GM23338 (cell line): ENCODE data around the gene MED28. TPM values are rescaled to one million over a fixed set of nuclear protein-coding genes. Genes with fewer than 3 reads are reported as not detected.

Experiments
- ATAC-seq: fragments of 200-7000 bp; cut with Tn5 transposase; 3 replicates; pipeline ENCODE4 v1.9.1; 2020
- DNase-seq: peaks from one replicate; pipeline ENCODE4 v3.0.0-alpha.2; 2015; ENCODE audit warnings: low spot score
- H2AFZ ChIP-seq: fragments of 200-600 bp; sonication (generic); 2 replicates; pipeline ENCODE4 v1.8.0; 2016; ENCODE audit warnings: antibody characterized with exemption, mild to moderate bottlenecking, moderate library complexity
- H3F3A ChIP-seq: fragments of 200-600 bp; sonication (generic); replicated peaks from 2 replicates; pipeline ENCODE4 v1.8.0; 2017; ENCODE audit warnings: antibody characterized with exemption, mixed run types, low read depth
- H3K27ac ChIP-seq: fragments of 200-600 bp; sonication (generic); 2 replicates; pipeline ENCODE4 v1.6.1; 2016; ENCODE audit warnings: low read depth
- H3K27me3 ChIP-seq: fragments of 200-600 bp; sonication (generic); 2 replicates; pipeline ENCODE4 v1.8.0; 2016; ENCODE audit warnings: mild to moderate bottlenecking, mixed run types, moderate library complexity; ENCODE audit not compliant: insufficient read depth
- H3K36me3 ChIP-seq: fragments of 200-600 bp; sonication (generic); 2 replicates; pipeline ENCODE4 v1.8.0; 2016; ENCODE audit warnings: mild to moderate bottlenecking; ENCODE audit not compliant: insufficient read depth
- H3K4me1 ChIP-seq: fragments of 200-600 bp; sonication (generic); 2 replicates; pipeline ENCODE4 v1.8.0; 2016; ENCODE audit warnings: mild to moderate bottlenecking, moderate library complexity; ENCODE audit not compliant: insufficient read depth
- H3K4me2 ChIP-seq: fragments of 200-600 bp; sonication (generic); 2 replicates; pipeline ENCODE4 v1.7.1; 2017; ENCODE audit warnings: mixed run types
- H3K4me3 ChIP-seq: fragments of 200-600 bp; sonication (generic); 2 replicates; pipeline ENCODE4 v1.6.1; 2016; ENCODE audit warnings: mixed run types
- H3K79me2 ChIP-seq: fragments of 200-600 bp; sonication (generic); replicated peaks from 2 replicates; pipeline ENCODE4 v1.8.0; 2017; ENCODE audit warnings: mild to moderate bottlenecking; ENCODE audit not compliant: insufficient read depth
- H3K9me2 ChIP-seq: fragments of 200-600 bp; sonication (generic); 2 replicates; pipeline ENCODE4 v1.8.0; 2017; ENCODE audit not compliant: insufficient read depth
- H4K20me1 ChIP-seq: fragments of 200-600 bp; sonication (generic); replicated peaks from 2 replicates; pipeline ENCODE4 v1.8.0; 2017; ENCODE audit warnings: mild to moderate bottlenecking; ENCODE audit not compliant: insufficient read depth
- H3K27ac Mint-ChIP-seq: 2 replicates; pipeline ENCODE4 v1.8.0; 2020; ENCODE audit warnings: inconsistent platforms, mild to moderate bottlenecking, moderate library complexity, mixed read lengths
- H3K27me3 Mint-ChIP-seq: 3 replicates; pipeline ENCODE4 v1.8.0; 2022; ENCODE audit warnings: low read depth, mild to moderate bottlenecking, moderate library complexity, mixed read lengths, inconsistent platforms; ENCODE audit not compliant: insufficient read depth, poor library complexity
- H3K36me3 Mint-ChIP-seq: 3 replicates; pipeline ENCODE4 v1.8.0; 2021; ENCODE audit warnings: low read depth, mild to moderate bottlenecking, inconsistent platforms, moderate library complexity, mixed read lengths
- H3K4me1 Mint-ChIP-seq: 3 replicates; pipeline ENCODE4 v1.8.0; 2020; ENCODE audit warnings: mild to moderate bottlenecking, inconsistent platforms, mixed read lengths
- H3K4me3 Mint-ChIP-seq: 3 replicates; pipeline ENCODE4 v1.8.0; 2021; ENCODE audit warnings: moderate library complexity, mild to moderate bottlenecking, inconsistent platforms, mixed read lengths
- H3K9me3 Mint-ChIP-seq: 3 replicates; pipeline ENCODE4 v1.8.0; 2020; ENCODE audit warnings: moderate library complexity, mild to moderate bottlenecking, inconsistent platforms, mixed read lengths
- CREB1 ChIP-seq: fragments of 250-450 bp; sonication (Bioruptor Pico); IDR thresholded peaks from 2 replicates; pipeline ENCODE4 v1.5.0; 2020; ENCODE audit warnings: low read depth, mild to moderate bottlenecking, moderate library complexity
- ETS1 ChIP-seq: IDR thresholded peaks from 2 replicates; pipeline ENCODE4 v1.6.1; 2016; ENCODE audit warnings: antibody characterized with exemption
- EZH2phosphoT487 ChIP-seq: fragments of 200-600 bp; sonication (generic); IDR thresholded peaks from one replicate; pipeline ENCODE4 v1.8.1; 2018; ENCODE audit warnings: antibody characterized with exemption; ENCODE audit not compliant: unreplicated experiment
- JUNB ChIP-seq: IDR thresholded peaks from one replicate; pipeline ENCODE4 v1.6.1; 2016; ENCODE audit warnings: antibody characterized with exemption; ENCODE audit not compliant: unreplicated experiment
- NANOG ChIP-seq: IDR thresholded peaks from 2 replicates; pipeline ENCODE4 v1.6.1; 2016; ENCODE audit warnings: antibody characterized with exemption, borderline replicate concordance
- POLR2AphosphoS5 ChIP-seq: IDR thresholded peaks from 2 replicates; pipeline ENCODE4 v1.6.1; 2016; ENCODE audit warnings: antibody characterized with exemption, low read depth
- REST ChIP-seq: IDR thresholded peaks from one replicate; pipeline ENCODE4 v1.6.1; 2018; ENCODE audit warnings: antibody characterized with exemption; ENCODE audit not compliant: unreplicated experiment
- STAT1 ChIP-seq: IDR thresholded peaks from one replicate; pipeline ENCODE4 v1.6.1; 2016; ENCODE audit warnings: antibody characterized with exemption; ENCODE audit not compliant: unreplicated experiment
- ZNF114 ChIP-seq: fragments of 250-450 bp; sonication (Bioruptor Pico); IDR thresholded peaks from 2 replicates; pipeline ENCODE4 v1.5.0; 2020; ENCODE audit warnings: mild to moderate bottlenecking, moderate library complexity
- ZNF331 ChIP-seq: fragments of 250-450 bp; sonication (Bioruptor Pico); IDR thresholded peaks from 2 replicates; pipeline ENCODE4 v1.5.0; 2020; ENCODE audit warnings: low read depth, mild to moderate bottlenecking, moderate library complexity
- polyA plus RNA-seq: library from polyadenylated mRNA; unstranded; fragments of >200 nt; fragmentation: Nextera tagmentation; extraction: Ambion mirVana; gene quantifications from 2 replicates; pipeline ENCODE4 v1.2.1, GENCODE V29; 2016
- total RNA-seq: library from RNA; depleted of rRNA; stranded (reverse); fragments of >200 nt; shearing (Covaris generic); gene quantifications from 2 replicates; pipeline ENCODE4 v1.2.3, GENCODE V29; 2014
- TF ChIP-seq, protein P1 (sequence below): fragments of 250-450 bp; sonication (Bioruptor Pico); IDR thresholded peaks from 2 replicates; pipeline ENCODE4 v1.5.0; 2020; ENCODE audit warnings: mild to moderate bottlenecking, moderate library complexity
- TF ChIP-seq, protein P2 (sequence below), 2 experiments: fragments of 200-600 bp in 1 of 2; sonication (generic) in 1 of 2; conservative IDR thresholded peaks; 2 replicates each; pipeline versions ENCODE4 v1.5.1 to v1.6.1; 2016 to 2017; ENCODE audit warnings: antibody characterized with exemption in 2 of 2, low read depth in 2 of 2, mild to moderate bottlenecking in 2 of 2, moderate library complexity in 1 of 2

Gene MED28
- total and polyA plus RNA-seq, 2 experiments from 2014 or later, result 24.0 to 60.9 TPM

DNA sequence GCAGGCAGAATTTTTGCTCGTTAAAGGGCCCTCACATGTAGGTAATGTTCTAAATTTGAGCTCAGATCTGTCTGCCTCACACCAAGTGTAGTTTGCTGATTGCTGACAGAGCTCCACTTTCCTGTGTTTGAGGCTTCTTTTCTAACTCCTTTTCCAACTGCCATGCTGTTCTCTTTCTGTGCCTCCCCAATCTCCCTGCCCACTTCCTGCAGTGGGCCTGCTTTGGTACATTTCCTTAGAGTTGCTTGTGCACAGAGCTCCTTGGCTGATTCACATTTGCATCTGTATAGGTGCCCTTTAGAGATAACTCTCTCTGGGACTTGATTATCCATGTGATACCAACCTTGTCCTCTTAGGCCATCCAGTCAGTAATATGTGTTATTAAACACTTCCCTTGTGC is 4.5 kb downstream of the MED28 start (continued):
- TF ChIP-seq, protein P1, sequence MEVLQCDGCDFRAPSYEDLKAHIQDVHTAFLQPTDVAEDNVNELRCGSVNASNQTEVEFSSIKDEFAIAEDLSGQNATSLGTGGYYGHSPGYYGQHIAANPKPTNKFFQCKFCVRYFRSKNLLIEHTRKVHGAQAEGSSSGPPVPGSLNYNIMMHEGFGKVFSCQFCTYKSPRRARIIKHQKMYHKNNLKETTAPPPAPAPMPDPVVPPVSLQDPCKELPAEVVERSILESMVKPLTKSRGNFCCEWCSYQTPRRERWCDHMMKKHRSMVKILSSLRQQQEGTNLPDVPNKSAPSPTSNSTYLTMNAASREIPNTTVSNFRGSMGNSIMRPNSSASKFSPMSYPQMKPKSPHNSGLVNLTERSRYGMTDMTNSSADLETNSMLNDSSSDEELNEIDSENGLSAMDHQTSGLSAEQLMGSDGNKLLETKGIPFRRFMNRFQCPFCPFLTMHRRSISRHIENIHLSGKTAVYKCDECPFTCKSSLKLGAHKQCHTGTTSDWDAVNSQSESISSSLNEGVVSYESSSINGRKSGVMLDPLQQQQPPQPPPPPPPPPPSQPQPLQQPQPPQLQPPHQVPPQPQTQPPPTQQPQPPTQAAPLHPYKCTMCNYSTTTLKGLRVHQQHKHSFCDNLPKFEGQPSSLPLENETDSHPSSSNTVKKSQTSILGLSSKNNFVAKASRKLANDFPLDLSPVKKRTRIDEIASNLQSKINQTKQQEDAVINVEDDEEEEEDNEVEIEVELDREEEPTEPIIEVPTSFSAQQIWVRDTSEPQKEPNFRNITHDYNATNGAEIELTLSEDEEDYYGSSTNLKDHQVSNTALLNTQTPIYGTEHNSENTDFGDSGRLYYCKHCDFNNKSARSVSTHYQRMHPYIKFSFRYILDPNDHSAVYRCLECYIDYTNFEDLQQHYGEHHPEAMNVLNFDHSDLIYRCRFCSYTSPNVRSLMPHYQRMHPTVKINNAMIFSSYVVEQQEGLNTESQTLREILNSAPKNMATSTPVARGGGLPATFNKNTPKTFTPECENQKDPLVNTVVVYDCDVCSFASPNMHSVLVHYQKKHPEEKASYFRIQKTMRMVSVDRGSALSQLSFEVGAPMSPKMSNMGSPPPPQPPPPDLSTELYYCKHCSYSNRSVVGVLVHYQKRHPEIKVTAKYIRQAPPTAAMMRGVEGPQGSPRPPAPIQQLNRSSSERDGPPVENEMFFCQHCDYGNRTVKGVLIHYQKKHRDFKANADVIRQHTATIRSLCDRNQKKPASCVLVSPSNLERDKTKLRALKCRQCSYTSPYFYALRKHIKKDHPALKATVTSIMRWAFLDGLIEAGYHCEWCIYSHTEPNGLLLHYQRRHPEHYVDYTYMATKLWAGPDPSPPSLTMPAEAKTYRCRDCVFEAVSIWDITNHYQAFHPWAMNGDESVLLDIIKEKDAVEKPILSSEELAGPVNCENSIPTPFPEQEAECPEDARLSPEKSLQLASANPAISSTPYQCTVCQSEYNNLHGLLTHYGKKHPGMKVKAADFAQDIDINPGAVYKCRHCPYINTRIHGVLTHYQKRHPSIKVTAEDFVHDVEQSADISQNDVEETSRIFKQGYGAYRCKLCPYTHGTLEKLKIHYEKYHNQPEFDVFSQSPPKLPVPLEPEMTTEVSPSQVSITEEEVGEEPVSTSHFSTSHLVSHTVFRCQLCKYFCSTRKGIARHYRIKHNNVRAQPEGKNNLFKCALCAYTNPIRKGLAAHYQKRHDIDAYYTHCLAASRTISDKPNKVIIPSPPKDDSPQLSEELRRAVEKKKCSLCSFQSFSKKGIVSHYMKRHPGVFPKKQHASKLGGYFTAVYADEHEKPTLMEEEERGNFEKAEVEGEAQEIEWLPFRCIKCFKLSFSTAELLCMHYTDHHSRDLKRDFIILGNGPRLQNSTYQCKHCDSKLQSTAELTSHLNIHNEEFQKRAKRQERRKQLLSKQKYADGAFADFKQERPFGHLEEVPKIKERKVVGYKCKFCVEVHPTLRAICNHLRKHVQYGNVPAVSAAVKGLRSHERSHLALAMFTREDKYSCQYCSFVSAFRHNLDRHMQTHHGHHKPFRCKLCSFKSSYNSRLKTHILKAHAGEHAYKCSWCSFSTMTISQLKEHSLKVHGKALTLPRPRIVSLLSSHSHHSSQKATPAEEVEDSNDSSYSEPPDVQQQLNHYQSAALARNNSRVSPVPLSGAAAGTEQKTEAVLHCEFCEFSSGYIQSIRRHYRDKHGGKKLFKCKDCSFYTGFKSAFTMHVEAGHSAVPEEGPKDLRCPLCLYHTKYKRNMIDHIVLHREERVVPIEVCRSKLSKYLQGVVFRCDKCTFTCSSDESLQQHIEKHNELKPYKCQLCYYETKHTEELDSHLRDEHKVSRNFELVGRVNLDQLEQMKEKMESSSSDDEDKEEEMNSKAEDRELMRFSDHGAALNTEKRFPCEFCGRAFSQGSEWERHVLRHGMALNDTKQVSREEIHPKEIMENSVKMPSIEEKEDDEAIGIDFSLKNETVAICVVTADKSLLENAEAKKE (CRISPR knock-in tag), result no peak
- TF ChIP-seq EZH2phosphoT487 (no peak), NANOG (no peak), POLR2AphosphoS5 (no peak), STAT1 (no peak), JUNB (no peak)

GRCh38 chr4:17619416-17620105 is 5.1 kb downstream of the MED28 start:
- H3K27me3 Mint-ChIP-seq, result peaks cover 7% of the 10 kb centered on the region
- H3K36me3 ChIP-seq, result peaks cover 50% of the 10 kb centered on the region
- peaks cover 10% of the 10 kb centered on the region; the same call in 1 of the 2 replicates for H3K4me1 ChIP-seq
- no peaks in the 10 kb centered on the region for H3F3A ChIP-seq
- H3K4me3 Mint-ChIP-seq, result no peak overlapping the region
- no peak for ATAC-seq
- no peaks in the 10 kb centered on the region for H3K27me3 ChIP-seq
- H3K9me2 ChIP-seq, result no peaks in the 10 kb centered on the region
- DNase-seq, result no peak
- H3K27ac ChIP-seq, result no peak overlapping the region
- H3K4me2 ChIP-seq, result no peak overlapping the region
- peaks cover 77% of the 10 kb centered on the region for H3K36me3 Mint-ChIP-seq
- no peaks in the 10 kb centered on the region for H3K9me3 Mint-ChIP-seq
- H3K79me2 ChIP-seq, result peaks cover 67% of the 10 kb centered on the region
- no peak overlapping the region for H2AFZ ChIP-seq
- H3K4me3 ChIP-seq, result no peak overlapping the region
- peaks cover 18% of the 10 kb centered on the region for H3K4me1 Mint-ChIP-seq
- H3K27ac Mint-ChIP-seq, result peak overlapping the region; percentile 69; the same call in 1 of the 2 replicates
- H4K20me1 ChIP-seq, result peaks cover 61% of the 10 kb centered on the region
- no peak for TF ChIP-seq ETS1
- TF ChIP-seq, protein P2, sequence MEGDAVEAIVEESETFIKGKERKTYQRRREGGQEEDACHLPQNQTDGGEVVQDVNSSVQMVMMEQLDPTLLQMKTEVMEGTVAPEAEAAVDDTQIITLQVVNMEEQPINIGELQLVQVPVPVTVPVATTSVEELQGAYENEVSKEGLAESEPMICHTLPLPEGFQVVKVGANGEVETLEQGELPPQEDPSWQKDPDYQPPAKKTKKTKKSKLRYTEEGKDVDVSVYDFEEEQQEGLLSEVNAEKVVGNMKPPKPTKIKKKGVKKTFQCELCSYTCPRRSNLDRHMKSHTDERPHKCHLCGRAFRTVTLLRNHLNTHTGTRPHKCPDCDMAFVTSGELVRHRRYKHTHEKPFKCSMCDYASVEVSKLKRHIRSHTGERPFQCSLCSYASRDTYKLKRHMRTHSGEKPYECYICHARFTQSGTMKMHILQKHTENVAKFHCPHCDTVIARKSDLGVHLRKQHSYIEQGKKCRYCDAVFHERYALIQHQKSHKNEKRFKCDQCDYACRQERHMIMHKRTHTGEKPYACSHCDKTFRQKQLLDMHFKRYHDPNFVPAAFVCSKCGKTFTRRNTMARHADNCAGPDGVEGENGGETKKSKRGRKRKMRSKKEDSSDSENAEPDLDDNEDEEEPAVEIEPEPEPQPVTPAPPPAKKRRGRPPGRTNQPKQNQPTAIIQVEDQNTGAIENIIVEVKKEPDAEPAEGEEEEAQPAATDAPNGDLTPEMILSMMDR (conservative IDR thresholded peaks at IDR 0.05; ENCODE audit: low read depth in 2 of 2), result no peak
- no peak for TF ChIP-seq EZH2phosphoT487
- TF ChIP-seq ZNF114 (CRISPR knock-in tag), result no peak
- no peak for TF ChIP-seq REST
- no peak for TF ChIP-seq NANOG
- no peak for TF ChIP-seq ZNF331 (CRISPR knock-in tag)
- no peak for TF ChIP-seq CREB1 (CRISPR knock-in tag)
- no peak for TF ChIP-seq STAT1
